SIG-M5 treated with dmso at 0.1 percent for 504 hours (cell line): ENCODE measurements around the gene ZC3H11A.

ENCODE experiments used
- DNase-seq: peaks from one replicate; lab custom pipeline; 2025; ENCODE audit not compliant: unreplicated experiment; lab: John Stamatoyannopoulos, UW

The ZC3H11A gene

DNA sequence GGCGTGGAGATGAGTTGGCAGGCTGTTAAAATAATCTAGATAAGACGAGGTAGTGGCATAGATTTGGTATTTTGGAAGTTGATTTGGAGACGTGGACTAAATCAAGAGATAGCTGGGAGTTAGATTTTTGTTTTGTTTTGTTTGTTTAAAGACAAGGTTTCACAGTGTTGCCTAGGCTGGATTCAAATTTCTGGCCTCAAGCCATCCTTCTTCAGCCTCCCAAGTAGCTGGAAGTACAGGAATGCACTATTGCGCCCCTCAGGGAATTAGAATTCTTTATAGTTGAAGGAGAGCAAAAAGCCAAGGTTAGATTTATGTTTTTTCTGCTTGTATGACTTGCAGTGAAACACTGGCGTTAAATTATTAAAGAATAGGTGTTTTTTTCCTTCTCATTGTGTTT is 43.7 kb downstream of the ZC3H11A start:
- peak; percentile 23 for DNase-seq

DNA sequence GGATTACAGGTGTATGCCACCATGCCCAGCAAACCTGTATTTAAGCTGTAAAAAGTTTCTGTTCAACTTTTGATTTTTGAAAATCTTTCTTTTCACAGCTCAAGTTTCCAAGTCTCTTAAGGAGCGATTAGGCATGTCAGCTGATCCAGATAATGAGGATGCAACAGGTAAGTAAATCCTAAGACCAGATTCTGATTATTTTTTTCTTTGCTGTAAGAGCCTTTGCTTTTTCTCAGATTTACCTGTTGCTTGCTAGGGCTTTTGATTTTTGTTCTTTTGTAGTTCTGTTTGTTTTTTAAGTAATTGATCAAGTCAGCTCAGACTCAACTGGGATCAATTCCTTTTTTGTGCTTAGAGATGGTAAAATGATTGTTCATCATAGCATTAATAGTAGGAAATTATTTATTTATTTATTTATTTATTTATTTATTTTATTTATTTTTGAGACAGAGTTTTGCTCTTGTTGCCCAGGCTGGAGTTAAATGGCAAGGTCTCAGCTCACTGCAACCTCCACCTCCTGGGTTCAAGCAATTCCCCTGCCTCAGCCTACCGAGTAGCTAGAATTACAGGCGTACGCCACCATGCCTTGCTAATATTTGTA is 44.9 kb downstream of the ZC3H11A start:
- no peak for DNase-seq

DNA sequence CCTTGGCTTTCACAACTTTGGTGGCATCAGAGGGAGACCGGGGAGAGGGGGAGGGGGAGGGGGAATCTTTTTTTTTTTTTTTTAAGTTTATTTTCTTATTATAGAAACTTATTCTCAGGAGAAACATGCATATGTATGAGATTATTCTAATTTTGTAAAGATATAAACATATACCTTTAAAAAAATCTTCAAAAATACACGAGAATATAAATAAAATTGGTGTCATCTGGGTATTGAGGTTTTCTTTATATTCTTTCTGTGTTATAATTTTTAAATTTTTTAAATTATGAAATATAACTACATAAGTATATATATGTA is 47.1 kb downstream of the ZC3H11A start:
- no peak for DNase-seq

DNA sequence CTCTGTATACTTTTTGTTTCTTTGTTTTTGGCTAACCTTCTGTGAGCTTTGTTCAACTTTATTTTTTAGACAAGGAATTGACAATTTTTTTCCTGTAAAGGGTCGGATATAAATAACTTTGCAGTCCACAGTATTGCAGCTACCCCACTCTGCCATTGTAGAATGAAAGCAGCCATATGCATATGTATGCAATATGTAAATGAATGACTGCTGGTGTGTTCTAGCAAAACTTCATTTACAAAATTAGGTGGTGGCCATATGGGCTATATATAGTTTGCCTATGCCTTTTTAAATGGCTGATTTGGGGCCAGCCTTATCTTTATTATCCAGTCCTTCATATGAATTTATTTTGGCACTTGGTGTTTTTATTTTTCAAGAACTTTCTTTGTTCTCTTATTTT is 48.0 kb downstream of the ZC3H11A start:
- DNase-seq = no peak
